Fibroblast of upper back skin (primary cell): ENCODE results near the gene SLC13A3.

ENCODE experiments used
- DNase-seq: peaks from one replicate; pipeline ENCODE4 v3.0.0-alpha.2; 2013

The SLC13A3 gene, protein sequence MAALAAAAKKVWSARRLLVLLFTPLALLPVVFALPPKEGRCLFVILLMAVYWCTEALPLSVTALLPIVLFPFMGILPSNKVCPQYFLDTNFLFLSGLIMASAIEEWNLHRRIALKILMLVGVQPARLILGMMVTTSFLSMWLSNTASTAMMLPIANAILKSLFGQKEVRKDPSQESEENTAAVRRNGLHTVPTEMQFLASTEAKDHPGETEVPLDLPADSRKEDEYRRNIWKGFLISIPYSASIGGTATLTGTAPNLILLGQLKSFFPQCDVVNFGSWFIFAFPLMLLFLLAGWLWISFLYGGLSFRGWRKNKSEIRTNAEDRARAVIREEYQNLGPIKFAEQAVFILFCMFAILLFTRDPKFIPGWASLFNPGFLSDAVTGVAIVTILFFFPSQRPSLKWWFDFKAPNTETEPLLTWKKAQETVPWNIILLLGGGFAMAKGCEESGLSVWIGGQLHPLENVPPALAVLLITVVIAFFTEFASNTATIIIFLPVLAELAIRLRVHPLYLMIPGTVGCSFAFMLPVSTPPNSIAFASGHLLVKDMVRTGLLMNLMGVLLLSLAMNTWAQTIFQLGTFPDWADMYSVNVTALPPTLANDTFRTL

DNA sequence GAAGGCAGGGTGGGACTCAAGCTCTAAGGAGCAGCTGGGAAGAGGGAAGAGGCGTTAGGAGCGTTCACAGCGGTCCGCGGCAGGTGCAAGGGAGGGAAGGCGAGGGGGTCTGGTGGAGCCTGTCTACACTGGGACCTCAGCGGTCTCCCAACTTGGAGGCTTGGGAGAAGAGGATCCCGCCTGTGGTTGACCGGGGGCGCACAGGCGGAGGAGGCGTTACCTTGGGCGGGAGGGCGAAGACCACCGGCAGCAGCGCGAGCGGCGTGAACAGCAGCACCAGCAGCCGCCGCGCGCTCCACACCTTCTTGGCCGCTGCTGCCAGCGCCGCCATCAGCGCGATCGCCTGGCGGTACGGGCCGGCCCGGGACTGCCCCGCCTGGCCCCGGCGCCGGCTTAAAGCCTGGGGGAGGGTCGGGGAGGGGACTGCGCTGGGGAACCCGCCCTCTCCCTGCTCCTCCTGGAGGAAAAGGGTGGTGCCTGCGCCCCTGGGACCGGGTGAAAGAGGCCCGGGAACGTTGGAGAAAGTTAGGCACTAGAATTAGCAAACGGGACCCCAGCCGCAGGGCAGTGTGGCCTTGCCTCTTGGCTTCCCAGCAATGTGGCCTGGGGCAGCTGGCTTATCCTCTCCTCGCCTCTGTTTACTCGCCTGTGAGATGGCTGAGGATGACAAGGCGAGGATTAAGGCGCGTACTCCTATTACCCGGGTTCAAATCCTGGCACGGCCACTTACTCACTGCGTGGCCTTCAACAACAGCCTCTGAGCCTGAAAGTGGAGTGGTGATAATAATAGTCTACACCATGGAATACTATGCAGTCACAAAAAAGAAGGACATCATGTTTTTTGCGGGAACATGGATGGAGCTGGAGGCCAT lies at the start of gene SLC13A3:
Gene SLC13A3, minus strand, starts transcription at position 369 of the 872 bp plus-strand sequence. Its CDS starts 38 bp downstream, at position 331.
- DNase-seq = no peak

DNA sequence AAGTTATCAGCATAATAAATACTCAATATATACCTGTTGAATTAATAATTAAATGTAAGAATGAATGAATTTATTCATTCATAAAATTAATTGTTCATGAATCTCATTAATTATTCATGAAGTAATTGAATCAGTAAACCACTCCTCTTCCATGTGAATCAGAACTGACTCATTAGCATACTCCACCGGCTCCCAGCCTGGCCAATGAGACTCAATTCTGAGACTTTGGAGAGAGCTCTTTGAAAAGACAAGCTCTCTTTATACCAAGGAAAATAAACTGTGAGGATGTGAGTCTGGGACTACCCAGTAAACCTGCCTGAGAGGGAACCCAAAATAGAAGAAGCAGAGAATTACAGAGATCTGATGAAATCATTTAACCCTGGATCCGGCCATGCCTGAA lies 49.8 kb upstream of the SLC13A3 start:
- DNase-seq = no peak

DNA sequence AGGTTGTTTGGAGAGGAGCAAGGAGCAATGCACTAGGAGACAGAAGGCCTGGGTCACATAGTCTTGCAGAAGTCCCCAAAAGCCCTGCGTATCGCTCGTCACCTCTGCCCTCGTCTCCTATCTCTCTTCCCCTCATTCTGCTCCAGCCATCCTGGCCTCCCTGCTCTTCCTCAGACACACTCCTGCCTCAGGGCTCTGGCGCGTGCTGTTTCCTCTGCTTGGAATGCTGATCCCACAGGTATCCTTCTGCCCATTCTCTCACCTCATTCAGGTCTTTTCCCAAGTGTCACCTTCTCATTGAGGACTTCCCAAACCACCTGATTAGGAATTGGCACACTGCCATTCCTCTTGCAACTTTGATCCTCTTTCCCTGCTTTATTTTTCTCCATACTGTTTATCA lies 49.2 kb upstream of the SLC13A3 start:
- no peak for DNase-seq

DNA sequence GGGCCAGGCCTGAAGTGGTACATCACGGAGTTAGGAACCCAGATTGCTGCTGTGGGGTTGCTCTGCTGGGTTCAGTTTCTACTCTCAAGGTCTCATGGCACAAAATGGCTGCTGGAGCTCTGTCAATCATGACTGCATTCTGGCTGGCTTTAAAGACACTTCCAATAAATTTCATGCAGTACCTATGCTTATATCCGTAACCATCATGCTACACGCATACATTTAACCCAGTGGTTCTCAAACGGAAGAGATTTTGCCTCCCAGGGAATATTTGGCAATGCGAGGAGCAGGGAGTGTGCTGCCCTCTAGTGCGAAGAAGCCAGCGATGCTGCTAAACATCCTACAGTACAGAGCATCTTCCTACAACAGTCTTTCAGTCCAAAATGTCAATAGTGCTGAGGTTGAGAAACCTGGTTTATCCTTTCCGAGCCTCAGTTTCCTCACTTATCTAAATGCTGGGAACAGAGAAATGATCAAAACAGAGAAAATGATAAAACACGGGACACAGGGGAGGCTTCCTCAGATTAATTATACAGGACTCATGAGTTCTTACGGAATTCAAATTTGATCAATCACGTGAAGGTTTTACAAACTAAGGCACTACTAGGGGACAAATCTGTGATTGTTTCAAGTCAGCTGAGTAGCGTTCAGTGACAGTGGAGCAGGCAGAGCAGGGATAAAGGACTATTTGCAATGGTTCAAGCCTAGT lies 48.5 kb upstream of the SLC13A3 start:
- DNase-seq = peak; percentile 44

DNA sequence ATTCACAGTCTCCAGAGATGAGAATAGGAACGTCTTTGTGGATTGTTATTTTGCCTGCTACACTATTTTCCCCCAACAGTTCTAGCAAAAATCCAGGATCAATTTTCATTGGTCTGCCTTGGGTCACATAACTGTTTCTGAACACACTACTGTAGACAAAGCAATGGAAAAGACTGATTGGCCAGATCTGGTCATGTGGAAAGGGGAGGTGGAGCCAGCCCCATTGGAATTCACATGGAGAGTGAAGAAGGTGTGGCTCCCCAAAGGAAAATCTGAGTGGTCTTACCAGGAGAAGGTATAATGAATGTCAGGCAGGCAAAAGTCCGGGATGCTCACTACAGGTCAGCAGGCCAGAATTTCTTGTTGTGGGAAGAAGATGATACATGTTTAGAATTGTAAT lies 47.5 kb upstream of the SLC13A3 start:
- DNase-seq = no peak

DNA sequence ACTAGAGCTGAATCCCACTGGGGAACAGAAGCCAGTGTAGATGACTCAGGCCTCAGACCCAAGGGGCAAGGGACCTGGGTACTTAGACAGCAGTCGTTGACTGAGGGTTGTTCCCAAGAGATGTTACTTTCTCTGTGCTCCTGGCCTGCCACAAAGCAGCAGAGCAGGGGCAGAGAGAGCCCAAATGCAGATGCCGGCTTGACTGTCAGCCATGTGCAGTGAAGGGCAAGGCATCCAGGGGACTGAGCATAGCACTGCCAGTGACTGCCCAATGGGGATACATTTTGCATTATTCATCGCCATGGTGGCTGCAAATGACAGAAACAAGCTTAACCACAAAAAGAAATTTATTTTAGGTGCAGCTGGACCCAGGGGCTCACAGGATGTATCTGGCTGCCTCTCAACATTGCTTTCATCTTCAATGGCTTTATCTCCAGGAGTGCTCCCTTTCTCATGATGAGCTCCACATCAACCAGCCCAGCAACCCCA lies 45.6 kb upstream of the SLC13A3 start:
- no peak for DNase-seq

DNA sequence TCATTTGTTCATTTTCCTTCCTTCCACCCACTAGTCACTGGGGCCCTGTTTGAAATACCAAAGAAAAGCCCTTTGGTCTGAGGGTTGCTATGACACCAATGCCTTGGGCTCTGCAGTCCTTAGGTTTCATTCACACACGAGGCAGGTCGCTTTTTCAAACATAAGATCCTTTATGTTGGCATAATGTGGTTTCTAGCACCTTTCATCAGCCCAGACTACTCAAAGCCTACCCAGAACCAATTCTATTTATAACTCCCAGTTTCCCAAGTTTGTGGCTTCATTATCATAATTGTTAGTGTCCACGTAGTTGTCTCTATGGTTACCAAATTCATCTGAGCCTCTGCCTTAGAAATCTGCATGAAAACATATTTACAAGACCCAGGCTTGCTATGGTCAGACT lies 44.6 kb upstream of the SLC13A3 start:
- DNase-seq = peak; percentile 62

DNA sequence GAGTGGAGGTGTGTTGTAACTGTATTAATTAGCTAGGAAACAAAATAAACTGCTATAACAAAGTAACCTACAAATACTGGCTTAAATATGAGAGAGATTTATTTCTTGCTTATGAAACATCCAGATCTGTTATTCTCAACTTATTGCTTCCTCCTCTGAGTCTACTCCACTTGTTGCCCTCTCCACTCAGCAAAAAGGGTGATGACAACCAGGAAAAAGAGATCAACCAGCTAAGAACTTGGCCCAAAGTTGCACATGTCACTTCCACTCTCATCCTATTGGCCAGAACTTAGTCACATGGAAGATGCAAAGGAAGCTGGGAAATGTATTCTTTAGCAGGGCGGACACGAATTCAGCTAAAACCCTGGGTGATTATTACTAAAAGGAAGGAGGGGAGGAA lies 43.2 kb upstream of the SLC13A3 start:
- peak; percentile 58 for DNase-seq

DNA sequence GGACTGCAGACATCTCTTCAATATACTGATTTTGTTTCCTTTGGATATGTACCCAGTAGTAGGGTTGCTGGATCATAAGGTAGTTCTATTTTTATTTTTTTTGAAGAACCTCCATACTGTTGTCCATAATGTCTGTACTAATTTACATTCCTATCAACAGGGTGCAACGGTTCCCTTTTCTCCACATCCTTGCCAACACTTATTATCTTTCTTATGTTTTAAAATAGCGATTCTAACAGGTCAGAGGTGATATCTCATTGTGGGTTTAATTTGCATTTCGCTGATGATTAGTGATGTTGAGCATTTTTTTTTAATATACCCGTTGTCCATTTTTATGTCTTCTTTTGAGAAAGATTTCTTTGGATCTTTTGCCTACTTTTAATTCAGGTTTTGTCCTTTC lies 39.9 kb upstream of the SLC13A3 start:
- no peak for DNase-seq

DNA sequence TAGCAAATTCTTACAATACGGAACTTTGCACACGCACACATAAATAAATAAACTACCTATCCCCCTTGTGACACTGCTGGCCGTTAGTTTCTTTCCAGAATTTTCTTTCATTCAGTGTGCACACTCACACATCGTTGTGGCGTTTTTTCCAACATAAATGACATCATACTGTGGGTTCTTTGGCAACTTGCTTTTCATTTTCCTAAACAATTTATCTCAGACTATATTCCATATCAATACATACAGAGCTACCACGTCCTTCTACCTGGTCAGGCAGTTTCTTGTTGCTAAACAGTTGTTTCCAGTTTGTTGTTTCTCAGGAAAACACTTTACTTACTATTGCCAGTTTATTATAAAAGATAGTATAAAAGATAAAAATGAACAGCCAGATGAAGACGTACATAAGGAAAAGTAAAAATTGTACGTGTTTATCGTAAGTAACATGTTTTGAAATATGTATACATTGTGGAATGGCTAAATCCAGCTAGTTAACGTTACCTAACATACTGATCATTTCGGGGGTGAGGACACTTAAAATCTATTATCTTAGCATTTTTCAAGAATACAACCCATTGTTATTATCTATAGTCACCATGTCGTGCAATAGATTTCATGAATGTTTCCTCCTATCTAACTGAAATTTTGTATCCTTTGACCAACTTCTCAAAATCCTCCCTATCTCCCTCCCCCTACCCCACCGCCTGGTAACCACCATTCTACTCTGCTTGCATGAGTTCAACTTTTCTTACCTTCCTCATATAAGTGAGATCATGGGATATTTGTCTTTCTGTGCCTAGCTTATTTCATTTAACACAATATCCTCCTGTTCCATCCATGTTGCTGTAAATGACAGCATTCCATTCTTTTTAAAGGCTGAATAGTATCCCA lies 39.2 kb upstream of the SLC13A3 start:
- DNase-seq = no peak

DNA sequence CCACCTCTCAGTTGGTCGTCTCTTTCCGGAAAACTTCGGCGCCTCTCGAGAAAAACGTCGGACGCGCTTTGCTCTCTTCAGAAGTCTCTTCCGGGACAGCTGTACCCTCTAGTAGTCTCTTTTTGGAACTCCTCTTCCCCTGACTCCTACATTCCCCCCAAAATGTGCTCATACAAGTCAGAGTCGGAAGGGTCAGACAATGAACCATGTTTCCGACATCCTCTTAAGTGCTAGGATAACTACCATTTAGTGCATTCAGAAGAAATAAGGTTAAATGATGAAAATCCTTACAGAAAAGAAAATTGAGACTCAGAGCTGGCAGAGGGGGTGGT lies 38.5 kb upstream of the SLC13A3 start:
- DNase-seq = no peak

DNA sequence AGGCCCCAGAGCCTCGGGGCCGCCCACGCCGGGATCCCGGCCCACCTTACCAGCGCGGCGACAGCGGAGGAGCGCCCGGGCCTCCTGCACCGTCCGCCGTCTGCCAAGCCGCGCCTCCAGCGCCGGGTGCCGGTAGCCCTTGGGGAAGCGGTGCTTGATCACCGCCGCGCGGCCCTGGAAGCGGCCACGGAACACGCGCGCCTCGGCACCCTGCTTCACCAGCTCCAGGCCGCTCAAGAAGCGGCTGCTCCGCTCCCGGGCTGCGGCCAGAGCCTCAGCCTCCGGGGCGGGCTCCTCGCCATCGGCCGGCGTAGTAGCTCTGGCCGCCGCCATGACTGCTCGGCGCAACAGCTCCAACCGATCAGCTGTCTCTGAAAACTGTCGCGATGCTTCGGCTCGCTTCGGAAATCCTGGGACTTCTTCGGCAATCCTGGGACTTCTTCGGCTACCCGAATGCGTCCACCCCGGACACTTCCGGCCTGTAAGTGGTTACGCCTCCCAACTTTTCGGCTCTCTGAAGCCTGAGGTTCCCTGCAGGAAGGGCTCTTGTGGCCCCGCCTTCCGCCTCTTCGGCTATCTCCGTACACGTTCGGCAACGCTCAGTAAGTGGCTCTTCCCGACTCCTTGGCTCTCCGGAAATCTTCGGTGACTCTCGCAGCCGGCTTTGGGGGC lies 38.0 kb upstream of the SLC13A3 start, which contains the start of gene TP53RK:
Gene TP53RK, minus strand, starts transcription at position 363 of the 672 bp plus-strand sequence. Its CDS starts 30 bp downstream, at position 333.
- peak; percentile 100 for DNase-seq

DNA sequence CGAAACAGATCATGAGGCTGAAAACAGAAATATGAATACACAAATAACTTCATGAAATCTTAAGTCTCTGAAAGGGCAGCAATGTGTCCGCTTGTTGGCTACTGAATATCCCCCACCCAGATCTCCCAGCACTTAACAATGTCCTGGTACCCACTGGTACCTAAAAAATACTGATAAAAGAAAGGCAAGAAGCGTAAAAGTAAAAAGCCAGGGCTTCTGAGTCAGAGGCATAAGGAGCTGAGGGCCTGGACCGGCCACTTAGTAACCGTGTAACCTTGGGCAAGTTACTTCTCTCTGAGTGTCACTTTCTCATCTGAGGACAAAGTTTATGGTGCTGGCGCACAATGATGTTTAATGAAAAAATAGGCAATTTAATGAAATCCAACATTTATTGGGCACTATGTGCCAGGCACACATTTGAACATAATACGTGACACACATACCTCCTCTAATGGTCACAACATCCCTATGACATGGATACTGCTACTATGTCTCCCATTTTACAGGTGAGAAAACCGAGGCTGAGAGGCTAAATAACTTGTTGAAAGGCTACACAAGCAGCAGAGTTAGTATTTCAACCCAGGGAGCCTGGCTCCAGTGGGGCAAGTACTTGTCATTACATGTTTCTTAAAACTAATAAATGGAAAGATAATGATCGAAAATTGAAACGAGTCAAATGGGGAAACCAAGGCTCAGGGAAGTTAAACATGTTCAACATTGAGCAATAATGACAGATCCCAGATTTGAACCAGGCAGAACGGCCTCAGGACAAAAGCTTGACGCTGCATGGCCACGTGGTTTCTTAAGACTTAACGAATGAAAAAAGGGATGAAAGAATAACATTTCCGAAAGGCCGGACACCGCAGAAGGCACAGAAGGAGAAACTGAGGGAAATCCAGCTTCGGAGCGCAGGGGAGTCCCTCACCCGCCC lies 37.2 kb upstream of the SLC13A3 start:
- DNase-seq = no peak

DNA sequence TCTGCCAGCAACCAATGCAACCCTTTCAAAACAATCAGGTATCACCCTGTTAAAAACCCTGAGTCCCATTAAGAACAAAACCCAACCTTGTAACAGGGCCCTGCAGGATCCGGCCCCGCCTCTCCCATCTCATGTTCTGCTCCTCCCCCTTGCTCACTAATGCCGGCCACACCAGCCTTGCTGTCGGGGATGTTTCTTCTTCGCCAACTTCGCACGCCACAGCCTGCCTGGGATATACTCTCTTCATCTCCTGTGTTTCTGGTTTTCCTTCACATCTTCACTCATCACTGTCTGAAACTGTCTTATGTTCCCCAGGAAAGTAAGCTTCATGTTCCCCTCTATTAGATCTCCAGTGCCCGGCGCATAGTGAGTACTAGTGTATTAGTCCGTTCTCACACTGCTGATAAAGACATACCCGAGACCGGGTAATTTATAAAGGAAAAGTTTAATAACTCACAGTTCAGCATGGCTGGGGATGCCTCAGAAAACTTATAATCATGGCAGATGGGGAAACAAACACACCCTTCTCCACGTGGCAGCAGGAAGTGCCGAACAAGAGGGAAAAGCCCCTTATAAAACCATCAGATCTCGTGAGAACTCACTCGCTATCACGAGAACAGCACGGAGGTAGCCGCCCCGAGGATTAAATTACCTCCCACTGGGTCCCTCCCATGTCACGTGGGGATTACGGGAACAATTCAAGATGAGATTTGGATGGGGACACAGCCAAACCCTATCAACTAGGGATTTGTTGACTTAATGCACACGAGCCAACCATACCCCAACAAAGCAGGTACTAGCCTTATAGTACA lies 32.9 kb upstream of the SLC13A3 start:
- DNase-seq = peak; percentile 85

DNA sequence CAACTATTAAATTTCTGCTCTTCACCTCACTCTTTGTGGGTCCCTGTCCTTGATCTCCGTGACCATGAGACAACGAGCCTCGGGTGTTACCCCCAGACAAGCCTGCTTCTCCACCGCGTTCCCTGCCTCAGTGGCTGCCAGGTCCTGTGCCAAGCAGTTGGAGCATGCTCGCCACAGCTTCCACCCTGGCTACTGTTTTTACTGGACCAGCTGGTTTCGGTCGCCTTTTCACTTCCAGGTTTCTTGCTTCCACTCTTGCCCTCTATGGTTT lies 32.3 kb upstream of the SLC13A3 start:
- DNase-seq = no peak

DNA sequence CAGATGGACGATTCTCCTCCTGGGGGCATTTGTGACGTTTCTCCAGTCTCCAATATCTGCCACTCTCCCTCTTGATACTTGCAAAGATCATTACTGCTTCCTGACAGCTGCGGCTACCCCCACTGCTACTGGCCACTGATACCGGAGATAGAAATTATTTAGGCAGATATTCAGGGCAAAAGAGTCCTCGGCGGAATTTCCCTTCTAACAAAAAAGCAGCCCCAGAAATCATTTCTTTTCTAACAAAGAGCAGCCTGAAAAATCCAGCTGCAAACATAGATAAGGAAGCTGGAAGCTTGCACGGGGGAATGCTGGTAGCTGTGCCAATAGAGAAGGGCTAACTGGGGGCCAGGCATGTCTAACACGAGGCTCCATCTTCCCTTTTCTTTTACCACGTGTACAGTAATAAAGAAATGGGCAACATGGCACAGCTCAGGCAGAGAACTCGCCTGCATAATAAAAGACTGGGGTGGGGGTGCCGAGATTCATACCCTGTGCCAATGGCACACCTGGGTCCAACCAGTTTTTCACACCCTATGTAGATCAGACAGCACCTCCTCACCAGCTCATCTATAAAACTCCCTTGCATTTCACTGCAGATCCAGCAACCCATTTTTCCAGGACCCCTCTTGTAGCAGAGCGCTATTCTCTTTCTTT lies 31.9 kb upstream of the SLC13A3 start:
- no peak for DNase-seq

DNA sequence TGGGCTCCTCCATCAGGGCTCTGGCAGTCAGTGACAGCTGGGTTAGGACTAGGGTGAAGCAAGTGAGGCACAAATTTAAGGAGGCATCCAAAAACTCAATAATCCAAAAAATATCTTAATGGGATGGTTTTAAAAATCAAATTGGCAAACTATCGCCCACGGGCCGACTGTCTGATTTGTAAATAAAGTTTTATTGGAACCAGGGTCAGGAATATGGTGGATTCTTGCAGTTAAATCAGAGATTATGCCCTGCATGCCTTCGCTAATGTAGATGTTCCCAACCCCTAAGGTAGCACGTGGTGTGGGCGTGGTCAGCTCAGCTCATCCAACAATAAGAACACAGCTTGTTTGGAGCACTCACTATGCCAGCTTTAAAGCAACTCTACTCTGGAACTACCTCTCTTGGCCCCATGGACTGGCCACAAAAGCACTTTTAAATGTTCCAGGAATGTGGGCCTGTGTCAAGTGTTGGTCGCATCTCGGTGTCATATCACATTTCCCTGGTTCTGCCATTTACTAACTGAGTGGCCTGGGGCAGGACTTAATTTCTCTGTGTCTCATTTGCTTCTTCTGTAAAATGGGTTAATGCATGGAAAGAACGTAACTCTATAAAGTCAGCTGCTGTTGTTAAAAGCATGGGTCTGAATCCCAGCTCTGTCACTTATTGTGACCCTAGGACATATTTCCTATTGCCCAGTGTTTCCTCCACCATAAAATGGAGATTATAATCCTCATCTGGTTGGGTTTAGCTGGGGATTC lies 31.0 kb upstream of the SLC13A3 start:
- no peak for DNase-seq
